Tibial artery (tissue), 4 donors: Measurements from ENCODE around the gene ACADL.
A peak's percentile ranks its signal among the peaks of the same experiment; 100 is the strongest.

Source experiments
- DNase-seq, 2 donors: peaks; one replicate each; pipeline ENCODE4 v3.0.0-alpha.2; 2019
- H3K27ac ChIP-seq, 2 donors: fragments of 200-600 bp; sonication (generic) in 1 of 2; 1 replicate in 1 of 2; 2 replicates in 1 of 2; pipeline ENCODE4 v1.5.1; 2018 to 2019; ENCODE audit warnings: mild to moderate bottlenecking in 1 of 2
- H3K27me3 ChIP-seq, 2 donors: fragments of 200-600 bp; sonication (generic) in 1 of 2; one replicate each; pipeline versions ENCODE4 v1.5.1 to v1.6.0; 2016 to 2019
- H3K36me3 ChIP-seq, 3 donors: fragments of 200-600 bp; sonication (generic) in 2 of 3; one replicate each; pipeline ENCODE4 v1.5.1; 2016 to 2019; ENCODE audit warnings: mild to moderate bottlenecking in 2 of 3
- H3K4me1 ChIP-seq, 4 donors: fragments of 200-600 bp; sonication (generic) in 2 of 4; 1 replicate in 3 of 4; 2 replicates in 1 of 4; pipeline ENCODE4 v1.5.1; 2016 to 2019
- H3K4me3 ChIP-seq, 2 donors: fragments of 200-600 bp; sonication (generic) in 1 of 2; 1 replicate in 1 of 2; 2 replicates in 1 of 2; pipeline ENCODE4 v1.5.1; 2018 to 2019; ENCODE audit warnings: mild to moderate bottlenecking in 2 of 2
- H3K9me3 ChIP-seq, 3 donors: fragments of 200-600 bp; sonication (generic) in 1 of 3; one replicate each; pipeline ENCODE4 v1.5.1; 2016 to 2019
- CTCF ChIP-seq, 2 experiments: fragments of 200-600 bp in 1 of 2; fragments of 450-650 bp in 1 of 2; IDR thresholded peaks; one replicate each; pipeline ENCODE4 v1.5.1; 2017 to 2019; ENCODE audit warnings: antibody characterized with exemption in 2 of 2, mild to moderate bottlenecking in 1 of 2, moderate library complexity in 1 of 2
- intact Hi-C: fragments of 100-400 bp; cut with DNase I; formaldehyde crosslinking; loops from one replicate; pipeline ENCODE4 v1.15.0; 2023; ENCODE audit warnings: low total_unique reads

ACADL gene

GRCh38 chr2:210198326-210198725, 26.9 kb downstream of the ACADL start:
- TF ChIP-seq CTCF (IDR thresholded peaks at IDR 0.05): no peak
- H3K9me3 ChIP-seq: no peaks in the 10 kb centered on the region
- DNase-seq: no peak
- H3K4me1 ChIP-seq: peaks cover 0 to 3% (median 0%) of the 10 kb centered on the region in 4 donors
- H3K36me3 ChIP-seq: peaks cover 0 to 23% (median 18%) of the 10 kb centered on the region in 3 donors
- H3K27me3 ChIP-seq: no peaks in the 10 kb centered on the region
- H3K27ac ChIP-seq: no peak overlapping the region
- intact Hi-C loops: loop anchor here (5.0 kb wide), 1 partner anchor 131 kb away; no protein-coding TSS in a partner anchor
- H3K4me3 ChIP-seq: no peak overlapping the region

DNA sequence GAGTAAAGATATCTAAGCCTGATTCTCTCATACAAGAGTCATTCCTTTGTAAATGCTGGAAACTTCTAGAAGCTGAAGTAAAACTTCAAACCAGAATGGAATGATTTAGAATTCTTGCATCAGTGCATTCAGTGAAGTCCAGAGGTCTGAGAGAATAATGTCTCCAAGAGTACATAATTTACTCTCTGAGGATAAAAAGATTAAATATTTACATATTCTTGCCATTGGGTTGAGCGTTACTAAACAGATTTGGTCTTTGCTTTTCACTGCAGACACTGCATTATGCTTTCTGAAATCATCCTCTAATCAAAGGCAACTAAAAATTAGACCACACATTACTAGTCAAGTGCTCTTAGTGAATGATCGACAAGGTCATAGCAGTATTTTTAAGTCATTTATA, 27.5 kb downstream of the ACADL start:
- no peak for DNase-seq
- no peak for TF ChIP-seq CTCF (IDR thresholded peaks at IDR 0.05)
- intact Hi-C loops: loop anchor here (5.0 kb wide), 1 partner anchor 130 kb away; no protein-coding TSS in a partner anchor
- Histone ChIP-seq H3K4me1 (peaks cover 0 to 3% (median 0%) of the 10 kb centered on the region in 4 donors), H3K27ac (no peak overlapping the region), H3K36me3 (peaks cover under 1 to 20% (median 18%) of the 10 kb centered on the region in 3 donors), H3K27me3 (no peaks in the 10 kb centered on the region), H3K4me3 (no peak overlapping the region), H3K9me3 (no peaks in the 10 kb centered on the region)

- Histone ChIP-seq H3K4me1 (peaks cover 0 to 3% (median 0%) of the 10 kb centered on the region in 4 donors), H3K36me3 (peaks cover 9 to 30% (median 22%) of the 10 kb centered on the region in 3 donors), H3K4me3 (no peak overlapping the region), H3K27ac (no peak overlapping the region), H3K27me3 (no peaks in the 10 kb centered on the region), H3K9me3 (no peaks in the 10 kb centered on the region)
- TF ChIP-seq CTCF (IDR thresholded peaks at IDR 0.05): peak; percentile 55 to 56
- intact Hi-C loops: loop anchor here (5.0 kb wide), 1 partner anchor 128 kb away; no protein-coding TSS in a partner anchor
- DNase-seq: no peak
Observed at GRCh38 chr2:210195101-210195852, 30.0 kb downstream of the ACADL start.

DNA sequence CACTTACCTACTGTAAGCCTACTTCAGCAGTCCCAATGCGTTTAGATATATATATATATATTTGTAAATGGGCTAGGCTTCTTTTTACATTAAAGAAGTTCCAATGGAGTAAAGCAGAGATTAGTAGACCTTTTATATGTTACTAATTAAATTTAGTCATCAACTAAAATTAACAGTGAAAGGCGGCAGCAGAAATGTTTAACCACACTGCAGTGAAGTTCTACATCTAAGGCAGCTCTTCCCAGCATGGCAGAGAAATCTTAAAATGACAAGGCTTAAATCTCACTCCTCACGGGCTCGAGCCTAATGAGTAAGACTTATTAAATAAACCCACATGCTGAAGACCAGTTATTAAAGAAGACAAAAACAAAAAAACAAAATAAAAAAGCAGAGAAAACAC, 34.9 kb downstream of the ACADL start:
- H3K36me3 ChIP-seq: peaks cover 29 to 70% (median 38%) of the 10 kb centered on the region in 3 donors
- no peaks in the 10 kb centered on the region for H3K4me1 ChIP-seq
- H3K27me3 ChIP-seq: no peaks in the 10 kb centered on the region
- intact Hi-C loops: no loop called here
- DNase-seq: no peak
- H3K9me3 ChIP-seq: peaks cover 0 to 3% (median 0%) of the 10 kb centered on the region in 3 donors
- TF ChIP-seq CTCF (IDR thresholded peaks at IDR 0.05): no peak
- no peak overlapping the region for H3K27ac ChIP-seq
- H3K4me3 ChIP-seq: no peak overlapping the region

DNA sequence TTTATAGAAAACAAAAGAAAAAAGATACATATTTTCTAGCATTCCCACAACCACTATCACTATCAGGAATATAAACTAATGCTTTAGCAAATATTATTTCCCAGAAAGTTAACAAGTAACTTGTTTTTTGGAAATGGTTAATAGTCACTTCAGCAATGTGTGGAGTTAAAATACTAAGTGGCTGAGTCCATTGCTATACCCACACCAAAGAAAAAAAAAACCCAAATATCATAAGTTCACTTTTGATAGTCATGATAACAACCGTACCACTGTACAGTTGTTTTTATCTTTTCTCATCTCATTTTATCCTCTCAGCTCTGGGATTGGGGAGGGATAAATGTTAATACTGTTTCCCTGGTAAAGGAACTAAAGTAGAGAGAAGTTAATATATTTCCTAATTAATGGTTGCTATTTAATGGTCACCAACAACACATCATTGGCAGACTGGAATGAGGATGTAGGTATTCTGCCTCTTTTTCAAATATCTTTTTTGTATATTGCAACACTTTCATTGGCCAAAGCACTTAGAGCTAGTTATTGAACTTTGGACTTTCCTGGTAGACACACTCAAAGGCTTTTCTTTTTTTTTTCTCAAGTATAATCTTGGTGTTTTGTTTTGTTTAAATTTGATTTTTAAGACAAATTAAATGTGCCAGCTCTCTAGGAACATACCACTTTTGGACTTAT, 35.7 kb downstream of the ACADL start:
- peaks cover 35 to 77% (median 38%) of the 10 kb centered on the region in 3 donors for H3K36me3 ChIP-seq
- intact Hi-C loops: loop anchor here (5.0 kb wide), 1 partner anchor 192 kb away; no protein-coding TSS in a partner anchor
- H3K27ac ChIP-seq: no peak overlapping the region
- no peak overlapping the region for H3K4me3 ChIP-seq
- peaks cover 0 to 10% (median 0%) of the 10 kb centered on the region in 3 donors for H3K9me3 ChIP-seq
- no peaks in the 10 kb centered on the region for H3K27me3 ChIP-seq
- no peak for TF ChIP-seq CTCF (IDR thresholded peaks at IDR 0.05)
- no peaks in the 10 kb centered on the region for H3K4me1 ChIP-seq
- DNase-seq: no peak
